ENCODE data around the gene GABRB2.

The GABRB2 gene

DNA sequence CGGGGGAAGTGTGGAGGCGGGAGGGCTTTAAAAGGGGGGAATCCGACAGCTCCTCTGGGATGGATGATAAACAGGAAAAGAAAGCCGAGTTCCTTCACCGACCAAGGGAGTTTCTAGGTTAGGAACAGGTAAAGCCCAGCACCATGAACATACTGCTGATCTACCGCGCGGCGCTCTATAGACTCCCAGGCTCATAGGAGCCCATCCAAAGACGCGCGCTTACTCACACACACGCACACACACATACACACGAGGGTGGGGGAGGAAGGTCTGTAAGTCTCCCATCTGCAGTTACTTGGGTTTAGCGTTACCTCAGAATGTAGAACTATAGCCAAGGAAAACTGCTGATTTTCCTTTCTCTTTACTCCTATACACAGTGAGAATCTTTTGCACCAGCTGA lies 2.6 kb upstream of the GABRB2 start:
- H3K4me3 ChIP-seq (ENCODE audit: low read depth, low read length): no peak overlapping the region
- no peak for DNase-seq (ENCODE audit: low read depth)

GRCh38 chr5:161548487-161549094 lies 2.1 kb upstream of the GABRB2 start:
- TF ChIP-seq, protein P1, sequence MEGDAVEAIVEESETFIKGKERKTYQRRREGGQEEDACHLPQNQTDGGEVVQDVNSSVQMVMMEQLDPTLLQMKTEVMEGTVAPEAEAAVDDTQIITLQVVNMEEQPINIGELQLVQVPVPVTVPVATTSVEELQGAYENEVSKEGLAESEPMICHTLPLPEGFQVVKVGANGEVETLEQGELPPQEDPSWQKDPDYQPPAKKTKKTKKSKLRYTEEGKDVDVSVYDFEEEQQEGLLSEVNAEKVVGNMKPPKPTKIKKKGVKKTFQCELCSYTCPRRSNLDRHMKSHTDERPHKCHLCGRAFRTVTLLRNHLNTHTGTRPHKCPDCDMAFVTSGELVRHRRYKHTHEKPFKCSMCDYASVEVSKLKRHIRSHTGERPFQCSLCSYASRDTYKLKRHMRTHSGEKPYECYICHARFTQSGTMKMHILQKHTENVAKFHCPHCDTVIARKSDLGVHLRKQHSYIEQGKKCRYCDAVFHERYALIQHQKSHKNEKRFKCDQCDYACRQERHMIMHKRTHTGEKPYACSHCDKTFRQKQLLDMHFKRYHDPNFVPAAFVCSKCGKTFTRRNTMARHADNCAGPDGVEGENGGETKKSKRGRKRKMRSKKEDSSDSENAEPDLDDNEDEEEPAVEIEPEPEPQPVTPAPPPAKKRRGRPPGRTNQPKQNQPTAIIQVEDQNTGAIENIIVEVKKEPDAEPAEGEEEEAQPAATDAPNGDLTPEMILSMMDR (IDR thresholded peaks at IDR 0.05; ENCODE audit: control insufficient read depth, extremely low read depth, insufficient read depth): no peak
- no peak for DNase-seq (ENCODE audit: low read depth)
- H3K4me3 ChIP-seq (ENCODE audit: low read depth, low read length): no peak overlapping the region

More for the DNA sequence above, 2.6 kb upstream of the GABRB2 start:
- TF ChIP-seq, protein P1 (IDR thresholded peaks at IDR 0.05; ENCODE audit: control insufficient read depth, extremely low read depth, insufficient read depth): no peak

DNA sequence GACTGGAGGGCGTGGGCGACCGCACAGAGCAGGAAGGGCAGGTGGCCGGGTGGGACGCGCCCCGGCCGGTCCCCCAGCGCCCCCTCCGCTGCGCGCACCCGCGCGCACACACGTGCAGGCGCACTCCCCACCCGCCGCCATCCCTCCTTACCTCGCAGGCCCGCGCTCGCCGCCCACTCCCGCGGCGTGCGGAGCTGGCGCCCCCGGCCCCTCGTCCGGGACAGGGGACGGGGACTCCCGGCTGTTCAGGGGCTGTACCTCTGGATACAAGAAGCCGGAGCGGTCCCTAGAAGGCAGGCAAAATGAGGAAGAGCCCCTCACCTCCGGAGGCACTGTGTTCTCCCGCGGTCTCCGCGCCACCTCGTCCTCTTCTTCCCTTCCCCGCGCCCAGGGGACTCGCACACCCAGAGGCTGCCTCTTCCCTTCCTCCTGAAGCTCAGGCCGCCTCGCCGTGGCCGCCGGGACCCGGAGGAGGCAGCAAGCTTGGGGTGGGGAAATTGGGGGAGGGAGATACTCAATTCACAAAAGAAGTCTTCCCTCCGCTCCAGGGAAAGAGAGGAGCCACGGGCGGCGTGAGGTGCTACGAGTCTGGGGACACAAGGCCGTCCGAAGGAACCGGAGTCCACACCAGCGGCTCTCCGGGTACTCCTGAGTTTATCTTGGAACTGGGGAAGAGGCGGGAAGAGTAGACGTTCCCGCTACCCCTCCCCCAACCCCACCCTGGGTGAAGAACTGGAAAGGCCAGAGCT lies 1.4 kb upstream of the GABRB2 start:
- DNase-seq (ENCODE audit: low read depth): no peak
- H3K4me3 ChIP-seq (ENCODE audit: low read depth, low read length): no peak overlapping the region
- TF ChIP-seq, protein P1 (IDR thresholded peaks at IDR 0.05; ENCODE audit: control insufficient read depth, extremely low read depth, insufficient read depth): no peak

DNA sequence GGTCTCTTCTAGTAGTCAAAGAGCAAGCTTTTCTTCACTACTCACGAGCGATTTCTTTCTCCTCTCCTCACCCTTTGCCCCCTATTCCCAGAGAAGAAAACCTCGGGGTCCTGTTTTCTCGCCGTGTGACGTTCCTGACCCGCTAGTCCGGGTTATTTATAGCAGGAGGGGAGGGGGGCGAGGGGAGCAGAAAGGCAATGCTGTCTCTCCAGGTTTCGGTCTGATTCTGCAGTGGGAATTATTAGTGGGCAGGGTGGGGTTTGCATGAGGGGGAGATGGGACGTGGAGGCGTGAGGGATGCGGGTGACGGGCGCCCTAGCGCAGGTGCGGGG lies 847 bp upstream of the GABRB2 start:
- TF ChIP-seq, protein P1 (IDR thresholded peaks at IDR 0.05; ENCODE audit: control insufficient read depth, extremely low read depth, insufficient read depth): no peak
- H3K4me3 ChIP-seq (ENCODE audit: low read depth, low read length): no peak overlapping the region
- DNase-seq (ENCODE audit: low read depth): no peak

GRCh38 chr5:161546095-161546469 lies 443 bp downstream of the GABRB2 start:
- DNase-seq (ENCODE audit: low read depth): no peak
- H3K4me3 ChIP-seq (ENCODE audit: low read depth, low read length): no peak overlapping the region

GRCh38 chr5:161545344-161546094 lies 1.0 kb downstream of the GABRB2 start:
- H3K4me3 ChIP-seq (ENCODE audit: low read depth, low read length): no peak overlapping the region
- no peak for DNase-seq (ENCODE audit: low read depth)
- TF ChIP-seq, protein P1 (IDR thresholded peaks at IDR 0.05; ENCODE audit: control insufficient read depth, extremely low read depth, insufficient read depth): no peak

More at GRCh38 chr5:161546095-161546469, 443 bp downstream of the GABRB2 start:
- TF ChIP-seq, protein P1 (IDR thresholded peaks at IDR 0.05; ENCODE audit: control insufficient read depth, extremely low read depth, insufficient read depth): no peak

Data from LNCaP clone FGC (cell line).